HCT116 (cell line): ENCODE results near the gene WSCD2. TPM values are rescaled to one million over a fixed set of nuclear protein-coding genes. Genes with fewer than 3 reads are reported as not detected.

Experiments used
- ATAC-seq: fragments of 200-7000 bp; cut with Tn5 transposase; 2 replicates; pipeline ENCODE4 v1.9.1; 2020; ENCODE audit warnings: mild to moderate bottlenecking, moderate library complexity
- BruUV-seq: library from RNA; stranded (reverse); fragments of 400-500 nt; replicated peaks from 2 replicates; lab custom pipeline; 2021; lab: Mats Ljungman, UMichigan
- CTCF ChIA-PET: fragments of 300-600 bp; sonication (Branson Sonifier 250); formaldehyde crosslinking; loops from one replicate; lab custom pipeline; 2021; ENCODE audit warnings: antibody characterized with exemption; lab: Charles Lee
- POLR2A ChIA-PET: fragments of 300-600, 350-600 bp; sonication (Branson Sonifier 250); formaldehyde crosslinking; loops from one replicate; lab custom pipeline; 2021; ENCODE audit warnings: antibody characterized with exemption; lab: Charles Lee
- RAD21 ChIA-PET, 2 experiments: fragments of 300-600 bp; sonication (Branson Sonifier 250); formaldehyde crosslinking; loops; one replicate each; lab custom pipeline; 2023; ENCODE audit warnings: low total read pairs in 2 of 2; ENCODE audit not compliant: uncharacterized antibody in 2 of 2, unreplicated experiment in 2 of 2, low non-redundant PET in 1 of 2; lab: Charles Lee
- DNase-seq: peaks from one replicate; pipeline ENCODE4 v3.0.0-alpha.2; 2010; ENCODE audit warnings: low read depth, low spot score
- H2AFZ ChIP-seq: fragments of 200-600 bp; shearing (Covaris generic), sonication (generic); 2 replicates; pipeline ENCODE4 v1.6.1; 2017; ENCODE audit warnings: low read depth, mixed run types, mixed read lengths, antibody characterized with exemption, low read length; ENCODE audit not compliant: poor library complexity, severe bottlenecking
- H3K27ac ChIP-seq: 2 replicates; pipeline ENCODE4 v1.5.1; 2012; ENCODE audit warnings: low read depth, low read length
- H3K27me3 ChIP-seq: fragments of 200-600 bp; sonication (generic); 2 replicates; pipeline ENCODE4 v1.6.1; 2016; ENCODE audit warnings: mixed run types, low read length, mixed read lengths; ENCODE audit not compliant: insufficient read depth
- H3K36me3 ChIP-seq, 2 experiments: fragments of 200-500 bp in 1 of 2; fragments of 200-600 bp in 1 of 2; sonication (Bioruptor generic) in 1 of 2; sonication (generic) in 1 of 2; 2 replicates each; pipeline versions ENCODE4 v1.5.1 to v1.6.1; 2014 to 2016; ENCODE audit warnings: low read length in 2 of 2, inconsistent platforms in 1 of 2, mixed read lengths in 1 of 2, mixed run types in 1 of 2; ENCODE audit not compliant: insufficient read depth in 2 of 2, control insufficient read depth in 1 of 2
- H3K4me1 ChIP-seq, 2 experiments: fragments of 200-600 bp in 1 of 2; sonication (generic) in 1 of 2; 2 replicates each; pipeline versions ENCODE4 v1.5.1 to v1.6.1; 2012 to 2017; ENCODE audit warnings: low read length in 2 of 2, inconsistent platforms in 1 of 2, mild to moderate bottlenecking in 1 of 2, mixed read lengths in 1 of 2, mixed run types in 1 of 2, moderate library complexity in 1 of 2; ENCODE audit not compliant: insufficient read depth in 2 of 2, control insufficient read depth in 1 of 2
- H3K4me2 ChIP-seq: fragments of 200-600 bp; sonication (generic); 2 replicates; pipeline ENCODE4 v1.6.1; 2017; ENCODE audit warnings: mixed run types, low read length, mixed read lengths
- H3K4me3 ChIP-seq, 2 experiments: fragments of 200-600 bp in 1 of 2; sonication (generic) in 1 of 2; replicated peaks in 1 of 2; 2 replicates each; pipeline ENCODE4 v1.5.1; 2011 to 2016; ENCODE audit warnings: low read length in 2 of 2, control low read depth in 1 of 2, low read depth in 1 of 2, mild to moderate bottlenecking in 1 of 2, mixed read lengths in 1 of 2, mixed run types in 1 of 2
- H3K79me2 ChIP-seq: fragments of 200-600 bp; sonication (generic); 2 replicates; pipeline ENCODE4 v1.6.1; 2017; ENCODE audit warnings: mild to moderate bottlenecking, mixed run types, low read length, moderate library complexity, mixed read lengths; ENCODE audit not compliant: insufficient read depth
- H3K9ac ChIP-seq: fragments of 200-600 bp; sonication (generic); 2 replicates; pipeline ENCODE4 v1.6.1; 2016; ENCODE audit warnings: low read length, mixed read lengths
- H3K9me2 ChIP-seq: fragments of 200-600 bp; sonication (generic), shearing (Covaris generic); 2 replicates; pipeline ENCODE4 v1.6.1; 2017; ENCODE audit warnings: mixed run types, mild to moderate bottlenecking, moderate library complexity; ENCODE audit not compliant: insufficient read depth
- H3K9me3 ChIP-seq, 2 experiments: fragments of 200-500 bp in 1 of 2; fragments of 200-600 bp in 1 of 2; sonication (Bioruptor generic) in 1 of 2; sonication (generic) in 1 of 2; 2 replicates each; pipeline ENCODE4 v1.6.1; 2014 to 2017; ENCODE audit warnings: low read length in 2 of 2, mixed read lengths in 2 of 2, inconsistent platforms in 1 of 2, low read depth in 1 of 2, mild to moderate bottlenecking in 1 of 2, mixed run types in 1 of 2, moderate library complexity in 1 of 2; ENCODE audit not compliant: control insufficient read depth in 1 of 2, insufficient read depth in 1 of 2
- H4K20me1 ChIP-seq: fragments of 200-600 bp; sonication (generic), shearing (Covaris generic); 2 replicates; pipeline ENCODE4 v1.6.1; 2017; ENCODE audit warnings: mixed run types, mild to moderate bottlenecking, moderate library complexity; ENCODE audit not compliant: insufficient read depth
- CBX3 ChIP-seq: IDR thresholded peaks from 2 replicates; pipeline ENCODE4 v1.6.1; 2012; ENCODE audit warnings: low read depth
- CTCF ChIP-seq, 3 experiments: fragments of 200-600 bp in 1 of 3; sonication (generic) in 1 of 3; IDR thresholded peaks in 2 of 3; conservative IDR thresholded peaks in 1 of 3; 2 replicates each; pipeline ENCODE4 v1.5.1; 2012 to 2017; ENCODE audit warnings: low read depth in 2 of 3, low read length in 2 of 3, antibody characterized with exemption in 1 of 3, borderline replicate concordance in 1 of 3, control low read depth in 1 of 3, mild to moderate bottlenecking in 1 of 3, mixed read lengths in 1 of 3, mixed run types in 1 of 3, moderate library complexity in 1 of 3; ENCODE audit not compliant: insufficient read depth in 1 of 3
- ELF1 ChIP-seq: IDR thresholded peaks from 2 replicates; pipeline ENCODE4 v1.6.1; 2012; ENCODE audit warnings: low read depth, borderline replicate concordance
- EZH2phosphoT487 ChIP-seq: fragments of 200-600 bp; IDR thresholded peaks from 2 replicates; pipeline ENCODE4 v1.6.1; 2018; ENCODE audit warnings: antibody characterized with exemption, borderline replicate concordance
- JUND ChIP-seq: IDR thresholded peaks from 2 replicates; pipeline ENCODE4 v1.6.1; 2012
- POLR2A ChIP-seq: IDR thresholded peaks from 2 replicates; pipeline ENCODE4 v1.7.0; 2011; ENCODE audit warnings: borderline replicate concordance; ENCODE audit not compliant: insufficient read depth, insufficient read length; ENCODE audit errors: extremely low read depth
- RAD21 ChIP-seq: IDR thresholded peaks from 2 replicates; pipeline ENCODE4 v1.6.1; 2012; ENCODE audit warnings: low read depth, mild to moderate bottlenecking
- REST ChIP-seq: IDR thresholded peaks from 2 replicates; pipeline ENCODE4 v1.6.1; 2012; ENCODE audit warnings: low read depth
- SIN3A ChIP-seq: IDR thresholded peaks from 2 replicates; pipeline ENCODE4 v1.6.1; 2012; ENCODE audit warnings: low read depth
- SP1 ChIP-seq: IDR thresholded peaks from 2 replicates; pipeline ENCODE4 v1.6.1; 2012; ENCODE audit warnings: low read depth
- YY1 ChIP-seq: IDR thresholded peaks from 2 replicates; pipeline ENCODE4 v1.6.1; 2011; ENCODE audit warnings: low read length, low read depth, moderate library complexity, mild to moderate bottlenecking; ENCODE audit not compliant: insufficient replicate concordance; ENCODE audit errors: extremely low read depth
- ZBTB33 ChIP-seq: IDR thresholded peaks from 2 replicates; pipeline ENCODE4 v1.6.1; 2011; ENCODE audit warnings: mild to moderate bottlenecking, low read length, moderate library complexity; ENCODE audit not compliant: insufficient replicate concordance; ENCODE audit errors: extremely low read depth
- ZFX ChIP-seq: fragments of 450-650 bp; IDR thresholded peaks from 2 replicates; pipeline ENCODE4 v1.6.1; 2017
- intact Hi-C: fragments of 100-400 bp; cut with micrococcal nuclease; formaldehyde crosslinking; loops from 2 replicates; pipeline ENCODE4 v1.10.0; 2022
- total RNA-seq: library from RNA; stranded (reverse); gene quantifications from one replicate; pipeline ENCODE4 v1.2.1, GENCODE V29; 2021; ENCODE audit not compliant: unreplicated experiment

The WSCD2 gene
- total RNA-seq, 1 experiment from 2014 or later: 0.05 TPM

- no peak for TF ChIP-seq JUND
- no peak for TF ChIP-seq SIN3A
- TF ChIP-seq YY1: no peak
- no peak for TF ChIP-seq POLR2A
- TF ChIP-seq ZFX: no peak
- no peak for TF ChIP-seq RAD21
- no peak for TF ChIP-seq ELF1
- no peak for TF ChIP-seq ZBTB33
- TF ChIP-seq, all 23 proteins: peak for 0
- no peaks in the 10 kb centered on the region for H3K4me1 ChIP-seq
- H3K9me2 ChIP-seq: no peaks in the 10 kb centered on the region
- ATAC-seq (no peak), DNase-seq (no peak)
- no peaks in the 10 kb centered on the region for H3K9me3 ChIP-seq
- H3K4me3 ChIP-seq: no peak overlapping the region
- H3K4me2 ChIP-seq: no peak overlapping the region
- BruUV-seq: no TSS peak
- ChIA-PET CTCF (no interaction called here), RAD21 (no interaction called here), POLR2A (no interaction called here)
- H4K20me1 ChIP-seq: no peaks in the 10 kb centered on the region
- no peak overlapping the region for H3K9ac ChIP-seq
- H2AFZ ChIP-seq: no peak overlapping the region
- intact Hi-C loops: no loop called here
- no peaks in the 10 kb centered on the region for H3K36me3 ChIP-seq
- H3K27ac ChIP-seq: no peak overlapping the region
- peaks cover 24% of the 10 kb centered on the region for H3K27me3 ChIP-seq
- no peaks in the 10 kb centered on the region for H3K79me2 ChIP-seq
Observed at GRCh38 chr12:108079721-108080120, 49.4 kb upstream of the WSCD2 start.

- ATAC-seq (no peak), DNase-seq (no peak)
- H3K4me2 ChIP-seq: no peak overlapping the region
- no peaks in the 10 kb centered on the region for H4K20me1 ChIP-seq
- no peak overlapping the region for H3K27ac ChIP-seq
- no peak overlapping the region for H3K4me3 ChIP-seq
- no peak overlapping the region for H3K9ac ChIP-seq
- H3K79me2 ChIP-seq: no peaks in the 10 kb centered on the region
- no TSS peak for BruUV-seq
- H3K9me2 ChIP-seq: no peaks in the 10 kb centered on the region
- H3K36me3 ChIP-seq: no peaks in the 10 kb centered on the region
- no peaks in the 10 kb centered on the region for H3K4me1 ChIP-seq
- ChIA-PET POLR2A (no interaction called here), RAD21 (no interaction called here), CTCF (no interaction called here)
- intact Hi-C loops: no loop called here
- H3K9me3 ChIP-seq: no peaks in the 10 kb centered on the region
- peaks cover 21% of the 10 kb centered on the region for H3K27me3 ChIP-seq
- H2AFZ ChIP-seq: no peak overlapping the region
- TF ChIP-seq EZH2phosphoT487 (no peak), ELF1 (no peak), SP1 (no peak), CBX3 (no peak), CTCF (IDR thresholded peaks at IDR 0.05 in 2 of 3, conservative IDR thresholded peaks at IDR 0.05 in 1 of 3; ENCODE audit: borderline replicate concordance in 1 of 3, insufficient read depth in 1 of 3, low read depth in 2 of 3, low read length in 2 of 3) (no peak), YY1 (no peak), REST (no peak)
Observed at GRCh38 chr12:108080363-108080762, 48.7 kb upstream of the WSCD2 start.
